GM12873 (cell line): ENCODE measurements around the gene CTSK.

Experiments
- TF ChIP-seq, protein P1 (sequence below): IDR thresholded peaks from 2 replicates; pipeline ENCODE4 v1.5.1; 2012; ENCODE audit warnings: low read depth, mild to moderate bottlenecking, moderate library complexity, low read length, control low read depth; ENCODE audit not compliant: insufficient read depth; ENCODE audit errors: missing control alignments

The CTSK gene

DNA sequence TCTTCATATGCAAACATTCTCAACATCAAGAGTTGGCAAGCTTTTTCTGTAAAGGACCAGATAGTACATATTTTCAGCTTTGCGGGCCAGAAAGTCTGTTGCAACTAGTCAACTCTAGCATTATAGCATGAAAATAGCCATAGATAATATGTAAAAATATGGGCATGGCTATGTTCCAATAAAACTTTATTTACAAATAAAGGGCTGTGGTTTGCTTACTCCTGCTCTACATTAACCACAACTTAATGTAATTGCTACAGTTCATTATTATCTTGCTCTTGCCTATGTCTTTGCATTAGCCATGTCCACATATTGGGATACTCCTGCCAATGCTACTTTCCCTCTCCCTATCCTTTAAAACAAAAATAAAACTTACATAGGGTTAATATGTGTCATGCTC lies 24.5 kb upstream of the CTSK start:
- TF ChIP-seq, protein P1, sequence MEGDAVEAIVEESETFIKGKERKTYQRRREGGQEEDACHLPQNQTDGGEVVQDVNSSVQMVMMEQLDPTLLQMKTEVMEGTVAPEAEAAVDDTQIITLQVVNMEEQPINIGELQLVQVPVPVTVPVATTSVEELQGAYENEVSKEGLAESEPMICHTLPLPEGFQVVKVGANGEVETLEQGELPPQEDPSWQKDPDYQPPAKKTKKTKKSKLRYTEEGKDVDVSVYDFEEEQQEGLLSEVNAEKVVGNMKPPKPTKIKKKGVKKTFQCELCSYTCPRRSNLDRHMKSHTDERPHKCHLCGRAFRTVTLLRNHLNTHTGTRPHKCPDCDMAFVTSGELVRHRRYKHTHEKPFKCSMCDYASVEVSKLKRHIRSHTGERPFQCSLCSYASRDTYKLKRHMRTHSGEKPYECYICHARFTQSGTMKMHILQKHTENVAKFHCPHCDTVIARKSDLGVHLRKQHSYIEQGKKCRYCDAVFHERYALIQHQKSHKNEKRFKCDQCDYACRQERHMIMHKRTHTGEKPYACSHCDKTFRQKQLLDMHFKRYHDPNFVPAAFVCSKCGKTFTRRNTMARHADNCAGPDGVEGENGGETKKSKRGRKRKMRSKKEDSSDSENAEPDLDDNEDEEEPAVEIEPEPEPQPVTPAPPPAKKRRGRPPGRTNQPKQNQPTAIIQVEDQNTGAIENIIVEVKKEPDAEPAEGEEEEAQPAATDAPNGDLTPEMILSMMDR: no peak

DNA sequence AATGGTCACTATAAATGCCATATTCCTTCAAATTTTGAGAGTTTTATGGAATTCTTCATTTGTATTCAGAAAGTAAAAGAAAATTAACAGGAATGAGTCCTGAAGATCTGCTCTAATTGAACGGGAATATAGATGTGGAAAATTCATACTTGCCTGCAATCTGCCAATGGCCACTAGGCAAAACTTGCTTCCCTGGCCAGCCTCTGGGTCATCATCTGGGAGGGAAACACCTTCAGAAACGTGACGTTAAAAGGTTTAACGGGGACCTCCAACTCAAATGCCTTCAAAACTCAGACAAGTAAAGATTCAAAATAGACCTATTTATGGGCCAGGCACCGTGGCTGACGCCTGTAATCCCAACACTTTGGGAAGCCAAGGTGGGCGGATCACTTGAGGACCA lies 21.7 kb upstream of the CTSK start:
- TF ChIP-seq, protein P1: peak; percentile 49

DNA sequence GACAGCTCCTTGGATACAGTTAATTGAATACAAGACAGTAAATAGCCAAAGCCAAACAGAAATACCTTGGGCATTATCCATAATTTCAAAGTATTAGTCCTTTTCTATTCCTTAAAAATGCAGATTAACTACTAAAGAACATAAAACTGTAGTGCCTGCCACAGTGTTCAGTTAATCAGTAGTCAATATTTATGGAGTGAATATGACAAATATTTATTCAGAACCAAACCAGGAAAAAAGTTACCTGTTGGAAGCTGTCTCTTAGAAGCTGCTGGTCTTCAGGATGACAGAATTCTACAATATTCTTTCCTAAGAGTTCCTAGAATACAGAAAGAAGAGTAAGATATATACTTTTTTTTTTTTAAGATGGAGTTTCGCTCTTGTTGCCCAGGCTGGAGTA lies 18.2 kb upstream of the CTSK start:
- TF ChIP-seq, protein P1: no peak

DNA sequence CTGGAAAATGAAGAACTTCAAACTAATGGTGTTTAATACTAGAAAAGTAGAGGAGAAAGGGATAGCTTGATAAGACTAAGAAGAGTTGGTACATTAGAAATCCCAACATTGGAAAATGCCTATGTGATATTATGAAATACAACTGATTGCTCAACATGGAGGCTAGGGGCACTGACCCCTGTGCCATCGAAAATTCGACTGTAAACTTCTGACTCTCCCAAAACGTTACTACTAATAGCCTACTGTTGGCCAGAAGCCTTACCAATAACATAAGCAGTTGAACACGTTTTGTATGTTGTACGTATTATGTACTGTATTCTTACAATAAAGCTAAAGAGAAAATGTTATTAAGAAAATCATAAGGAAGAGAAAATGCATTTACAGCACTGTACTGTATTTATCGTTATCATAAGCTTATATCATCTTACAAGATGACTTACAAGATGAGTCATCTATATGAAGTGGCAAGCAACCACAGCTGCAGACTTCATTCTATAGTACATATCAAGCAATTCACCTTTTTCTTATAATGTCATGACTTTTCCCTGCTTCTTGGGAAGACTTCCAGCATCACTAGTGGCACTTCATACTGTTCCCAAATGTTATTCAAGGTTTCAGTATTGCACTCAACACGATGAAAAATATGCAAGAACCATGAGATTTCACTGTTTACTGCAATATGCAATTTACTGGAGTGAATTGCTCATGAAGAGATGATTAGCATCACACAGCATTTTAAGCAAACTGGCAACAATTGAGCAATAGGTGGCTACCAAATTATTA lies 12.9 kb upstream of the CTSK start:
- TF ChIP-seq, protein P1: no peak

DNA sequence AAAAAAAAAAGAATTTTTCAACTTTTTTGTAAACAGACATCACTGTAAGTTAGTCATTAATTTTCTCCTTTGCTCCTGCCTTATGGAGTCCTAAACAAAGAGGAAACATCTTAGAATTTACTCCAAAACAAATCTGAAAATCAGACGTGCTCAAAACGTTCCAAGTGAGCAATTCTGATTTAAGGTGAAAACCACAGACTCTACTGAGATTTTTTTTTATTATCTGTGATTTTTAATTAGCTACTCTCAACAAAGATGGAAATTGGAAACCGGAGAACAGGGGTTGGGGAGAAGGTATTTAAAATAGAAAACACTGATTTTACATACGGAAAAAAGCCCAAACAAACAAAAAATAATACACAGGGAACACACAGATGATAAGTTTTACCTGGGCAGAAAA lies 7.8 kb upstream of the CTSK start:
- TF ChIP-seq, protein P1: no peak

DNA sequence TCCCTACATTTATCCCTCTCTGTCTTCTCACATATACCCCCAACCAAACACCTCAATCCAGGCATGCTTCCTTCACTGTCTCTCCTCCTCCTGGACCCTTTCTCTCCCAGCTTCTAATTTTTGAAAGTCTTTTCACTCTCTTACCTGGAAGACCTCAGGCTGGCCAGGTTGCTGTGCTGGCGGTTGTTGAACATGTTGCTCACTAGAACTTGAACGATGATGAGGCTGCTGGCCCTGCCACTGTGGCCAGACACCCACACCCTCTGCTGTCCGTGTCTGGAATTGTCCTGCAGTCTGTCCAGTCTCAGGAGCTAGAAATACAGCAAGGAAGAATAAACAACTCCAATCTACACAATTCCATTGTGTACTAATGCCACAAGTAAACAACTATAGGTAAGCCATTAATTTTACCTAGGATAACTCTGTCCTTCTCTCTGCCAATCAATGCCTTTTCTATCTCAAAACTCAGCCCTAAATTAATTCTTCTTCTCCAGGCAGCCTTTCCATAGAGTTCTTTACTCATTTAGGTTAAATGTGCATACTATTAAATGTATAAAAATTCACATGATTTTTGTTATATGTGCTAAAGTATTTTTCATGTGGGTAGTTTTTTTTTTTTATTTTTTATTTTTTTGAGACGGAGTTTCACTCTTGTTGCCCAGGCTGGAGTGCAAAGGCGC lies 5.1 kb upstream of the CTSK start:
- TF ChIP-seq, protein P1: peak; percentile 64

DNA sequence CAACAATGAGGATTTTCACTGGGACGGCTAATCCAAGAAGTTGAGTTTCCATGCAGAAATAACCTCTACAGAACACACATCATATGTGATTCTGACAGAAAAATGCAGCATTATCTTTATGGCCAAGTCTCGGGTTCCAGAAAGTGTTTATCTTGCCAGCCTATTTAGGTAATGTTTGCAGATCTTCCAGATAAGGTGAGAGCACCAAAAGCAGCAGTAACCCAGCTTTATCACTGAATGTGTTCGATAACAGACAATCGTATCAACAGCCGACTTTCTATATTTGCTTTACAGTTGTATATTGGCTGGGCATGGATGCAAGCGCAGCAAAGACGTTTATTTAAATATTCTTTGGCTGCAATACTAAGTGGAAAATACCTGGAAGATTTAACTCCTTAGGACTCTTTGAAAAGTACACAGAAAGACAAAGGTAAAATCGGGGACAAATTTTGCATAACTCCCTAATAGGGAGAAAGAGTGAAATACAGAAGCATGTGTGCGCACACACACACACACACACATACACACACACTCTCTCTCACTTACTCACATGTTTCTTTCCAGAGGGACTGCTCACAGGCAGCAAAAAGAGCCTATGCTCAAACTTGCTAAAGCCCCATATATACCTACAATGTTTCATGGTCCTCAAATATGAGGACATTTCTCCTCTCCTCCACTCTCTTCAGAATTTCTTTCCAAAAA lies 3.0 kb upstream of the CTSK start:
- TF ChIP-seq, protein P1: no peak
